Activated CD4-positive, CD25-positive, alpha-beta regulatory T cell treated with anti-CD3 and anti-CD28 coated beads, Interleukin-2, amount 50 U/mL, for 72 hours (primary cell): ENCODE results near the gene AFAP1L2.

Experiments used
- DNase-seq: peaks from one replicate; pipeline ENCODE4 v3.0.0; 2021

The AFAP1L2 gene, protein sequence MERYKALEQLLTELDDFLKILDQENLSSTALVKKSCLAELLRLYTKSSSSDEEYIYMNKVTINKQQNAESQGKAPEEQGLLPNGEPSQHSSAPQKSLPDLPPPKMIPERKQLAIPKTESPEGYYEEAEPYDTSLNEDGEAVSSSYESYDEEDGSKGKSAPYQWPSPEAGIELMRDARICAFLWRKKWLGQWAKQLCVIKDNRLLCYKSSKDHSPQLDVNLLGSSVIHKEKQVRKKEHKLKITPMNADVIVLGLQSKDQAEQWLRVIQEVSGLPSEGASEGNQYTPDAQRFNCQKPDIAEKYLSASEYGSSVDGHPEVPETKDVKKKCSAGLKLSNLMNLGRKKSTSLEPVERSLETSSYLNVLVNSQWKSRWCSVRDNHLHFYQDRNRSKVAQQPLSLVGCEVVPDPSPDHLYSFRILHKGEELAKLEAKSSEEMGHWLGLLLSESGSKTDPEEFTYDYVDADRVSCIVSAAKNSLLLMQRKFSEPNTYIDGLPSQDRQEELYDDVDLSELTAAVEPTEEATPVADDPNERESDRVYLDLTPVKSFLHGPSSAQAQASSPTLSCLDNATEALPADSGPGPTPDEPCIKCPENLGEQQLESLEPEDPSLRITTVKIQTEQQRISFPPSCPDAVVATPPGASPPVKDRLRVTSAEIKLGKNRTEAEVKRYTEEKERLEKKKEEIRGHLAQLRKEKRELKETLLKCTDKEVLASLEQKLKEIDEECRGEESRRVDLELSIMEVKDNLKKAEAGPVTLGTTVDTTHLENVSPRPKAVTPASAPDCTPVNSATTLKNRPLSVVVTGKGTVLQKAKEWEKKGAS

DNA sequence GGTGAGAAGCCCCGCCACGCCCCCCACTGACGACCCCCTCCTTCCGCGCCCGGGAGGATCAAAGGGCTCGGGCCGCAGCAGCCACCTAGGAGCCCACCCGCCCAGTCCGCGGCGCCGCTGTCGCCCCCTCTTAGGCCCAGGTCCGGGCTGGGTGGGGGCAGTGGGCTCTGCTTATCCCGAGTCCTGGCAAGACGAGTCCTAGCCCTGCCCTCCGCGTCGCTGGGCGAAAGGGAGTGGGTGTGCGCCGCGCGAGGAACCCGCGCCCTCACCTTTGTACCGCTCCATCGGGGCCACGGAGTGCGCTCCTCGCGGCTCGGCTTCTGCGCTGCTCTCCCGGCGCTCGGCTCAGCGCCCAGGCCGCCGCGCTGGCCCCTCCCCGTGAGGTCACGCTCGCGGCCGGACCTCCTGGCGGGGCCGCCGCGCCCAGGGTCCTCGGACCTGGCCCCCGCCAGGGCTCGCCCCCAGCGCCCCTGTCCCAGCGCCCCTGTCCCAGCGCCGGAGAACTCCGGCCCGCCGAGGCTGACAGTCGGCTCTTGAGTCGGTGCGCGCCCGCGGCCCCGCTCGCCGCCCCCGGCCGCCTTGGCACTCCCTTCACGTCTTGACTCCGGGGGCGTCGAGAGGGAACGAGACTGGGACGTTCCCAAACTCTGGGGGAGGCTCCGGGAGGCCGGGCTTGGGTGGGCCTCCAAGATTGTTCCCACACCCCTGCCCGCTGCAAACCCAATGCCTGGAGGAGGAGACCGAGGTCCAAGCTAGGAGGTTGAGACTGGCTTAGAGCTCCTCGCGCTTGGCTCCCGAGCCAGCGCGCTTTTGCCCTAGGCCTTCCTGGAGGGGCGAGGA is at the start of gene AFAP1L2:
TSS of gene AFAP1L2 (minus strand) at position 332 of the 840 bp plus-strand sequence. CDS start at position 285, 47 bp downstream.
- DNase-seq = no peak

DNA sequence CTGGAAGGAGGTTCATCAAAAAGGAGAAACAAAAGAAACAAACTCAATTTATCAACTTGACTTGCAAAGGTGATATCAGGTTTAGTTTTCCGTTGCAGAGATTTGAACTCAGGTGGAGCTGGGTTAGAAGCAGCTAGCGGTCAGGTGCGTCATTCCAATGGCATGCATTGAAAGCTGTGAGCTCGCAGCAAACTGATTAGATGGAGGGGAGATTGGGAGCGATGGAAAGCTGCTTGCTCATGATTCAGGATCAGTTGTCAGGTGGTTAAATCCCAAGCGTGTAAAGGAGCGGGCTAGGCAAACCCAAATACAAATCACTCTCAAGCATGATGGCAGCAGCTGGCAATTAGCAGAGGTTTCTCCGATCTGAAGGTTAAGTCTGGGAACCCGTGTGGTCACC is 49.3 kb upstream of the AFAP1L2 start:
- DNase-seq = no peak

DNA sequence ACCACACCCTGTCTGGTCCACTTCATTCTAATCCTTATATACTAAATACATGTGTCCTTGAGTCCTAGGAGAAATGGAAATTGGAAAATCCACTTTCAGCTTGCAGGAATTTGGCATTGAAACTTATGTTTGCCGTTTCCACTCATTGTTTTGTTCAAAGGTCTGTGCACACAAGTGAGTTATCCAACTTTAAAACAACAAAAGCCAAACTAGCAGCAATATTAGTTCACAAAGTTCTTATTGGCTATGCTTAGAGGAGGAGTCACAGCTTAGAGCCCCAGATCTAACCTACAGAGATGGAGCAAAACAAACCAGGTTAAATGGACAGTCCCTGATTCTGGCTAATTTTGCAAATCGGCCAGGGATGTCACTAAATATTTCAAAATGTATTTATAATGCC is 44.6 kb upstream of the AFAP1L2 start:
- DNase-seq = no peak

GRCh38 chr10:114445332-114445731 is 41.0 kb upstream of the AFAP1L2 start:
- DNase-seq = no peak

- no peak for DNase-seq
Observed at GRCh38 chr10:114444819-114445218, 40.5 kb upstream of the AFAP1L2 start.

- DNase-seq = no peak
Observed at GRCh38 chr10:114442091-114442630, 37.9 kb upstream of the AFAP1L2 start.

DNA sequence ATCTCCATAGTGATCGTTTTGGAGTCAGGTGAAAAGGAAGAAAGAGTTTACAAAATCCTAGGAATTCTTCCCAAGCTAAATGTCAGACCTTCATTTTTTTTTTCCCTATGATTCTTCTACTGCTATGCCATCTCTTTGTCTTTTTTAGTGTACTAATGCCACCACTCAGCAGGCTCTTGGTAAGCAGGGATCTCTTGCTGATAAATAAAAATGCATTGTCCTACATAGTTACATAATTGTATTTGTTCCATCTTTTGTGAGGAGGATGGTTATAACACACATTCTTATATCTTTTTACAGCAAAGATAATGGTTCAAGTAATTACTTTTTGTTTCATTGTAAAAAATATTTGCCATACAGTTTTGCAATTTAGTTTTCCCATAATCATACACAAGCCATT is 36.8 kb upstream of the AFAP1L2 start:
- no peak for DNase-seq

DNA sequence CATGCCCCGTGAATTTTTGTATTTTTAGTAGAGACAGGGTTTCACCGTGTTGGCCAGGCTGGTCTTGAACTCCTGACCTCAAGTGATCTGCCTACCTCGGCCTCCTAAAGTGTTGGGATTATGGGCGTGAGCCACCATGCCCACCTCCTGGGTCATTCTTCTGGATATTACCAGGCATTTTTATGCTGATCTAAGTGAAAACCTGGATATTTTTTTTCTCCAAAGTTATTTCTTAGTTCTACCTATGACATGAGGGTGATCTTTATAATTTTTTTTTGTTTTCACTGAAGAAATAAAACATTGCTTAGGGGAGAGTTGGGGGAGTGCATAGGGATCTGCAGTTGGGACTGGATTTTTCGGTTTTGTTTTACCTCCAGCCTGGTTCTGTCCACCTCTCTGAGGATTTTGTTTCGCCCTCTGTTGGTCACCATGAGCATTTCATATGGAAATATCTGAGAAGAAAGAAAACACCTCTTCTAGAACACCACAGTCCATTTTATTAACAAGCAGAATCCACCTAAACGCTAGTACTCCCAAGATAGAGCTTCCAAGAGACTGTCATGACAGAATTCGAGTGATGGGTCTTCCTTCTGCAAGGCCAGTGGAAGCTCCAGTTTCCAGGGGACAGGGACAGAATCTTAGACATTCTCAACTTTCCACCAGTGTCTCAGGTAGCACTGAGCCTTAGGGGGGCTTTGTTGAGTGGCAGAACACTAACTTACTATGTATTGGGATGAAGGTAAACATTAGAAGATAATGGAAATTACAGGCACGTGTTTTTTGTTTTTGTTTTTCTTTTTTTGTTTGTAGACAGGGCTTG is 33.4 kb upstream of the AFAP1L2 start:
- no peak for DNase-seq

DNA sequence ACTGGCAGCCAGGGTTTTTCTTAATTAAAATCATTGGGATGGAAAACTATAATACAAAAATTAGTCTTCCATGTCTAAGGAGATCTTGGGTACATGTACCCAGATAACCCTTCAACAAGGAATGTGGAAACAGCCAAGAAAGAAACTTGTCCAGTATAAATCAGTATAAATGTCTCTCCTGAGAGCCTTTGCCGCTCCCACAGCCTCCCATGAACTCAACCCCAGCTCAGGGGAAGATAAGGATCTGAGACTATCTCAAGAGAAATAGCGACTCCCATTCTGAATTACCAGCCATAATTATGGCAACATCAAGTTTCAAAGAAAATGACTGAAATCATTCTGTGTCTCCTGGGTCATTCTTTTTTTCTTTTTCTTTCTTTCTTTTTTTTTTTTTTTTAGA is 32.6 kb upstream of the AFAP1L2 start:
- DNase-seq = no peak

DNA sequence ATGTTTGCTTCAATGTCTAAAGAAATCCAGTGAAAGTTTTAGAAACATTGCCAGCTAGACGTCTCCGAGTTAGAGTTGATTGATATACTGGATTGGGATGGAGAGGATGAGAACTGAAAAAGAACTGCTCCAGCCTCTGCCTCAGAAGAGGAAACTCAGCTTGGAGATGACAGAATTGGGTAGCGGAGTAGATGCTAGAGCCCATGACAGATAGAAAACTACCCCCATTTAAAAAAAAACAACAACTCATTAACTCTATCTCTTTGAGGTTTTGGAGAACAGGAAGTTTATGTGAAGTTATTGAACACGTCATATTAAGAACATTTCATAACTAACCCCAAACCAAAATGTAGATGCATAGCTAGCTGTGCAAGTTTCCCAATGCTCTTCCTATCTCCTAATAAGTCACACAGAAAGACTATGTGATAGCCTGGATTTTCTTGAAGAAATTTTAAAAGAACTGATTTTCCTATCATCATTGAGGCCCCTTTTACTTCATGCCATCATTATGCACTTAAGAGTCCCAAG is 28.3 kb upstream of the AFAP1L2 start:
- no peak for DNase-seq

- no peak for DNase-seq
Observed at GRCh38 chr10:114431414-114432135, 27.3 kb upstream of the AFAP1L2 start.

GRCh38 chr10:114430688-114431413 is 26.5 kb upstream of the AFAP1L2 start:
- DNase-seq = no peak

DNA sequence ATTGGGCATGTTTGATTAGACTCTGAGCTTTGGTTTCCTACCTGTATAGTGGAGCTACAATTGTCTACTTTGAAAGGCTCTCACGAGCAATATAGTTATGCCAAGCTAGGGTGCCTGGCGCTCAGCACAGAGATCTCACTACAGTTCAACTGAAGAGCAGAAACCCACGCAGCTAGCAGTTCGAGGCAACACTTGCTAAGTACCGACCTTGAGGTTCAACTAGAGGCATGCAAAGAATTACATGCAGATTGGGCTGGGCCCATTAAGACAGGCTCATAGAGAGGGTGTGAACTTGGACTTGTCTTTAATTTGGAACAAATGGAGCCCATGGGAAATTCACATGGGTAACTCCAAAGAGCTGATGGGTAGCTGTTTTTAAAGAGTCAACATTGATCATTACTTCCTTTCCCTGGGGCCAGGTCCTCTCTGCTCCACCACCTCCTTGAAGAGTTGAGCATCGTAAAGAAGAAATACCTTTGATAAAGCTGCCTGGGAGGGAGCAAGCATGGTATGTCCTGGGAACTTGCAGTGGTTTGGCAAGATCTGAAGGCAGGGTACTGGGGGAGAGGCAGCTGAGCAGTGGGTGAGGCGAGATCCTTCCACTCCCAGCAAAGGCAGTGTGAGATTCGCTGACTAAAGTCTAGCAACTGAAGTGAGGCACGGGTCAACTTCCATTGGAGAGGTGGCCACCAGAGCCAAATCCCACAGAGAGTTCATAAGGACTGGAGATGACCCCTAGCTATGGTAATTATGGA is 25.5 kb upstream of the AFAP1L2 start:
- no peak for DNase-seq

DNA sequence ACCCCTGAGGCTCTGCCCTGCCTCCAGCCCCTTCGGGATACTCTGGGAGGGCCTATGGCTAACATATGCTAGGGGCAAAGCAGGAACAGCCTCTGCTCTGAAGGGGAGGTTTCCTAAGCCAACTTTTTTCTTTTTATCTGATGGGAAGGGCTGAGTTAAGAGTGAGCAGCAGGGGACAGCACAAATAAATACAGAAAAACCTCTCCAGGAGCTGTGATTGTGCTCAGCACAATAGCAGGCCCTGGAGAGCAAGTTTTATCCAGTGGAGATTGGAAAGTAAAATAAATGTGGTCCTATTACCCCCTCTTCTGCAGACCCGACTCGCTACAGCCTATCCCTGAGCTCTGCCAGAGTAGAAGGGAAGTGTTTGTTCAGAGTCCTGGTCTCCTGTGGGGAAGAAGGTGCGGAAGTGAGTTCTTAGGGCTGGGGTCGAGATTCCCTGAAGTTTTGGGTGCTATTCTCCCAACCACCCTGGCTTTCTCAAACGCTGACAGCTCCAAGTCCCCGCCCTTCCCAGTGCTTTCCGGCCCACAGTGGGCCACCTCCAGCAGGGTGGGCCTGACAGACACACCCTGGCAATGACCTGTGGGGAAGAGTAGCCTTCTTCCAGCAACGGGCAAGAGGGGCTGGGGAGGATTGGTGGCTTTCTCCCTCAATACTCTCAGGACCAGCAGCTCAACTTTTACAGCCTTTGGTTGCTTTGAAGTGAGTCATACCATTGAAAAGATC is 23.0 kb upstream of the AFAP1L2 start:
- no peak for DNase-seq

DNA sequence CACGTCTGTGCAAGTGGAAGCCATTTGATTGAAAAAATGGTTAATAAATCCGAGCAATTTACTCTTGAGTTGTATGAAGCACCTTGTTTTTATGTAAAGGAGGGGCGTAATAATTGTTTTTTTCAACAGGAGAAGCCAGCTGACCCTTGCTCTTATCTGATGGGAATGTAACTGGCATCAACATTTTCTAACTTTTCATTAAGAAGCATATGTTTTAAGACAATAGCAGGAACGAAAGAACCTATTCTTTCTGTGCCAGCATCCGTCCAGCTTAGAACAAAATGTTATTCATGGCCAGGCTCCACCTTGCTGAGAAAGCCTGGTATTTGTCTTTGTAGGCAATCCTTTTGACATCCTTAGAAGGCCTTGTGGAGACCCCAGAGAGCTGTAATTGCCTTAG is 22.2 kb upstream of the AFAP1L2 start:
- no peak for DNase-seq

DNA sequence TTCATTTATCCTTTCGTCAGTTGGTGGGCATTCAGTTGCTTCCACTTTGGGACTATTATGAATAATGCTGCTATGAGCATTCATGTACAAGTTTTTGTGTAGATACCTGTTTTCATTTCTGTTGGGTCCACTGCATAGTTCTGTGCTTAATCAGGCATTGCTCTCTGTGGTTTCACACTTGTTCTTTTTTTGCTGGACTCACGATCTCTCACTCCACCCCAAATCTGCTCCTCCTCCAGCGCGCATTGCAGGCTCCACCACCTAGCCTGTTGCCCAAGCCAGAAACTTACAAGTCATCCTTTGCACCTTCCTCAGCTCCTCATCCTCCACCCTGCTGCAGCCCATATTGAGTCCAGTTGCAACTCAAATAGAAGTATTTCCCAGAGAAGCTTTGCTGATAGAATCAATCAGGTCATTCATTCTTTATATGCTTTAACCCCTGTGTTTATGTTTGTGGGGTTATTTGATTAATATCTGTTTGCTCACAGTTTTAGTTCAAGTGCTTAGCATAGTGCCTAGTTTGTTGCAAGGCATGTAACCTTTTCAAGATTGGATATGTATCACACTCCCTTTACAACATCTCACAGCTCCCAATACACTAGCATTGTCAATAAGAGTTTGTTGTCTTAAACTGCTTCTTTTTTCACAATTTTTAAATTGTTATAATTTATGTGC is 16.6 kb upstream of the AFAP1L2 start:
- no peak for DNase-seq

GRCh38 chr10:114418109-114418508 is 13.8 kb upstream of the AFAP1L2 start:
- DNase-seq = no peak
